Liver (tissue), 9 donors: ENCODE results near the gene GLS. TPM values are rescaled to one million over a fixed set of nuclear protein-coding genes. Genes with fewer than 3 reads are reported as not detected.

ENCODE experiments used
- DNase-seq: peaks from one replicate; pipeline ENCODE4 v3.0.0-alpha.2; 2017; ENCODE audit warnings: low spot score
- H3K27ac ChIP-seq, 2 donors: one replicate each; pipeline ENCODE4 v1.7.0; 2013; ENCODE audit warnings: inconsistent platforms in 2 of 2, low read length in 2 of 2, control low read depth in 1 of 2, low read depth in 1 of 2, mild to moderate bottlenecking in 1 of 2
- H3K27me3 ChIP-seq, 4 donors: one replicate each; pipeline versions ENCODE4 v1.6.1 to v1.7.0; 2013; ENCODE audit warnings: low read length in 3 of 4, inconsistent platforms in 1 of 4, mild to moderate bottlenecking in 1 of 4, moderate library complexity in 1 of 4; ENCODE audit not compliant: control insufficient read depth in 4 of 4, insufficient read depth in 4 of 4
- H3K36me3 ChIP-seq, 4 donors: one replicate each; pipeline versions ENCODE4 v1.6.1 to v1.7.0; 2013; ENCODE audit warnings: low read length in 3 of 4, mild to moderate bottlenecking in 3 of 4, low read depth in 1 of 4, moderate library complexity in 1 of 4; ENCODE audit not compliant: control insufficient read depth in 4 of 4, insufficient read depth in 3 of 4
- H3K4me1 ChIP-seq, 4 donors: one replicate each; pipeline versions ENCODE4 v1.6.1 to v1.7.0; 2013; ENCODE audit warnings: low read length in 3 of 4, mild to moderate bottlenecking in 3 of 4, moderate library complexity in 1 of 4; ENCODE audit not compliant: control insufficient read depth in 4 of 4, insufficient read depth in 4 of 4
- H3K4me3 ChIP-seq, 3 donors: one replicate each; pipeline versions ENCODE4 v1.6.1 to v1.7.0; 2013; ENCODE audit warnings: low read length in 3 of 3, control low read depth in 1 of 3, low read depth in 1 of 3, mild to moderate bottlenecking in 1 of 3
- H3K9ac ChIP-seq, 2 donors: one replicate each; pipeline ENCODE4 v1.7.0; 2013; ENCODE audit warnings: low read length in 2 of 2, mild to moderate bottlenecking in 2 of 2, moderate library complexity in 2 of 2, control low read depth in 1 of 2, low read depth in 1 of 2
- H3K9me3 ChIP-seq, 4 donors: one replicate each; pipeline versions ENCODE4 v1.6.1 to v1.7.0; 2013; ENCODE audit warnings: low read length in 3 of 4; ENCODE audit not compliant: control insufficient read depth in 4 of 4
- ATF3 ChIP-seq: IDR thresholded peaks from 2 replicates; pipeline ENCODE4 v1.6.1; 2016; ENCODE audit warnings: antibody characterized with exemption
- CTCF ChIP-seq: fragments of 150-350 bp; IDR thresholded peaks from 2 replicates; pipeline ENCODE4 v1.5.1; 2017; ENCODE audit warnings: improper control_type of control experiment, low read depth, low read length; ENCODE audit not compliant: missing input control
- FOXA1 ChIP-seq: IDR thresholded peaks from 2 replicates; pipeline ENCODE4 v1.6.1; 2016; ENCODE audit warnings: antibody characterized with exemption
- FOXA2 ChIP-seq: IDR thresholded peaks from 2 replicates; pipeline ENCODE4 v1.6.1; 2016; ENCODE audit warnings: antibody characterized with exemption
- GABPA ChIP-seq, 2 donors: IDR thresholded peaks in 1 of 2; conservative IDR thresholded peaks in 1 of 2; 2 replicates each; pipeline ENCODE4 v1.6.1; 2016; ENCODE audit warnings: antibody characterized with exemption in 2 of 2, mild to moderate bottlenecking in 1 of 2, moderate library complexity in 1 of 2
- HNF4A ChIP-seq, 2 donors: conservative IDR thresholded peaks; 2 replicates each; pipeline ENCODE4 v1.6.1; 2016; ENCODE audit warnings: antibody characterized with exemption in 2 of 2, mild to moderate bottlenecking in 2 of 2
- HNF4G ChIP-seq: IDR thresholded peaks from 2 replicates; pipeline ENCODE4 v1.6.1; 2016; ENCODE audit warnings: antibody characterized with exemption
- JUND ChIP-seq, 2 donors: IDR thresholded peaks; 2 replicates each; pipeline ENCODE4 v1.6.1; 2016; ENCODE audit warnings: antibody characterized with exemption in 2 of 2
- NR2F2 ChIP-seq: IDR thresholded peaks from 2 replicates; pipeline ENCODE4 v1.6.1; 2016; ENCODE audit warnings: antibody characterized with exemption
- RAD21 ChIP-seq, 2 donors: IDR thresholded peaks; 2 replicates each; pipeline ENCODE4 v1.6.1; 2016; ENCODE audit warnings: antibody characterized with exemption in 2 of 2, mild to moderate bottlenecking in 2 of 2
- REST ChIP-seq: IDR thresholded peaks from 2 replicates; pipeline ENCODE4 v1.6.1; 2016; ENCODE audit warnings: antibody characterized with exemption, mild to moderate bottlenecking
- RXRA ChIP-seq, 2 donors: IDR thresholded peaks; 2 replicates each; pipeline ENCODE4 v1.6.1; 2017 to 2018; ENCODE audit warnings: antibody characterized with exemption in 2 of 2, mild to moderate bottlenecking in 1 of 2
- SP1 ChIP-seq: IDR thresholded peaks from 2 replicates; pipeline ENCODE4 v1.6.1; 2018; ENCODE audit warnings: antibody characterized with exemption, mild to moderate bottlenecking
- TAF1 ChIP-seq: conservative IDR thresholded peaks from 2 replicates; pipeline ENCODE4 v1.6.1; 2016; ENCODE audit warnings: antibody characterized with exemption, mild to moderate bottlenecking
- YY1 ChIP-seq: IDR thresholded peaks from 2 replicates; pipeline ENCODE4 v1.6.1; 2016; ENCODE audit warnings: antibody characterized with exemption, mild to moderate bottlenecking
- WGBS: extraction: QIAGEN DNeasy Blood & Tissue Kit; methylation state at CpG from one replicate; pipeline ENCODE4 v1.1.7; 2013; 5-methylcytosine and 5-hydroxymethylcytosine counted together
- polyA plus RNA-seq, 2 donors: library from polyadenylated mRNA; stranded (reverse) in 1 of 2; unstranded in 1 of 2; fragments of 200-250 nt in 1 of 2; fragments of >200 nt in 1 of 2; fragmentation: Nextera tagmentation in 1 of 2; extraction: Ambion mirVana in 1 of 2; gene quantifications; one replicate each; pipeline versions ENCODE4 v1.2.1 to v1.2.3, GENCODE V29; 2013 to 2015
- total RNA-seq, 2 donors: library from RNA; depleted of rRNA; stranded (reverse); fragments of >200 nt; gene quantifications; one replicate each; pipeline ENCODE4 v1.2.3, GENCODE V29; 2014
- TF ChIP-seq, protein P1 (sequence below): IDR thresholded peaks from 2 replicates; pipeline ENCODE4 v1.6.1; 2016; ENCODE audit warnings: antibody characterized with exemption
- TF ChIP-seq, protein P2 (sequence below): IDR thresholded peaks from 2 replicates; pipeline ENCODE4 v1.6.1; 2016; ENCODE audit warnings: antibody characterized with exemption
- donor health status: healthy.
- donor health status: healthy.
- donor health status: healthy.
- donor health status: healthy.
- donor health status: healthy.

Gene GLS
- total and polyA plus RNA-seq, 4 donors, result 4.3 to 38.6 (median 16.5) TPM

DNA sequence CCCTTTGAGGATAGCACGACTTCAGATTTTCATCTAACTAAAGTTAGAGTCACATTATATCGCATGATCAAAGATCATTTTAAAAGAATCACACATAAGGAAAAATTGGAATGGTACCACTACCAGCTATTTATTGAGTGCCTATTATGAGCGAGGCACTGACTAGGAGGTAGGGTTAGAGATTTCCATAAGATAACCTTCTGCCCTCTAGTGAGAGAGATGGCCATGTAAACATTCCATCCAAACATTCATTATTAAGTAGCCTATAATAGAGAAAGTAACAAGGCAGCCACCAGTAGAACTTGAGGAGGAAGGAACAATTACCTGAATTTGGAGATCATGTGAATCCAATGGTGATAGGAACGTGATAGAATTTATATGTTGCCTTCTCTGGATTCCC is 25.4 kb upstream of the GLS start:
- WGBS, result 84% methylated on average over 4 of the region's 4 CpGs
- Histone ChIP-seq H3K27me3 (no peaks in the 10 kb centered on the region), H3K9me3 (no peaks in the 10 kb centered on the region), H3K4me1 (peaks cover 0 to 2% (median 0%) of the 10 kb centered on the region in 4 donors), H3K27ac (no peak overlapping the region), H3K9ac (no peak overlapping the region), H3K36me3 (no peaks in the 10 kb centered on the region), H3K4me3 (no peak overlapping the region)
- no peak for DNase-seq
- no peak for TF ChIP-seq GABPA (IDR thresholded peaks at IDR 0.05 in 1 of 2, conservative IDR thresholded peaks at IDR 0.05 in 1 of 2)

GRCh38 chr2:190856985-190857384 is 23.6 kb upstream of the GLS start:
- Histone ChIP-seq H3K9ac (no peak overlapping the region), H3K9me3 (no peaks in the 10 kb centered on the region), H3K27me3 (no peaks in the 10 kb centered on the region), H3K27ac (no peak overlapping the region), H3K4me1 (no peaks in the 10 kb centered on the region), H3K36me3 (no peaks in the 10 kb centered on the region), H3K4me3 (no peak overlapping the region)
- 100% methylated on average over 1 of the region's 1 CpG for WGBS
- DNase-seq, result no peak
- TF ChIP-seq ATF3, result no peak
- TF ChIP-seq HNF4A (conservative IDR thresholded peaks at IDR 0.05), result no peak
- TF ChIP-seq NR2F2, result no peak
- no peak for TF ChIP-seq RAD21 (IDR thresholded peaks at IDR 0.05)
- no peak for TF ChIP-seq GABPA (IDR thresholded peaks at IDR 0.05 in 1 of 2, conservative IDR thresholded peaks at IDR 0.05 in 1 of 2)
- TF ChIP-seq, protein P1, sequence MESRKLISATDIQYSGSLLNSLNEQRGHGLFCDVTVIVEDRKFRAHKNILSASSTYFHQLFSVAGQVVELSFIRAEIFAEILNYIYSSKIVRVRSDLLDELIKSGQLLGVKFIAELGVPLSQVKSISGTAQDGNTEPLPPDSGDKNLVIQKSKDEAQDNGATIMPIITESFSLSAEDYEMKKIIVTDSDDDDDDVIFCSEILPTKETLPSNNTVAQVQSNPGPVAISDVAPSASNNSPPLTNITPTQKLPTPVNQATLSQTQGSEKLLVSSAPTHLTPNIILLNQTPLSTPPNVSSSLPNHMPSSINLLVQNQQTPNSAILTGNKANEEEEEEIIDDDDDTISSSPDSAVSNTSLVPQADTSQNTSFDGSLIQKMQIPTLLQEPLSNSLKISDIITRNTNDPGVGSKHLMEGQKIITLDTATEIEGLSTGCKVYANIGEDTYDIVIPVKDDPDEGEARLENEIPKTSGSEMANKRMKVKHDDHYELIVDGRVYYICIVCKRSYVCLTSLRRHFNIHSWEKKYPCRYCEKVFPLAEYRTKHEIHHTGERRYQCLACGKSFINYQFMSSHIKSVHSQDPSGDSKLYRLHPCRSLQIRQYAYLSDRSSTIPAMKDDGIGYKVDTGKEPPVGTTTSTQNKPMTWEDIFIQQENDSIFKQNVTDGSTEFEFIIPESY, result no peak
- TF ChIP-seq YY1, result no peak
- TF ChIP-seq RXRA (IDR thresholded peaks at IDR 0.05), result no peak
- TF ChIP-seq JUND (IDR thresholded peaks at IDR 0.05), result no peak
- TF ChIP-seq FOXA2, result no peak
- no peak for TF ChIP-seq CTCF
- TF ChIP-seq, protein P2, sequence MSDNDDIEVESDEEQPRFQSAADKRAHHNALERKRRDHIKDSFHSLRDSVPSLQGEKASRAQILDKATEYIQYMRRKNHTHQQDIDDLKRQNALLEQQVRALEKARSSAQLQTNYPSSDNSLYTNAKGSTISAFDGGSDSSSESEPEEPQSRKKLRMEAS, result no peak
- no peak for TF ChIP-seq FOXA1

DNA sequence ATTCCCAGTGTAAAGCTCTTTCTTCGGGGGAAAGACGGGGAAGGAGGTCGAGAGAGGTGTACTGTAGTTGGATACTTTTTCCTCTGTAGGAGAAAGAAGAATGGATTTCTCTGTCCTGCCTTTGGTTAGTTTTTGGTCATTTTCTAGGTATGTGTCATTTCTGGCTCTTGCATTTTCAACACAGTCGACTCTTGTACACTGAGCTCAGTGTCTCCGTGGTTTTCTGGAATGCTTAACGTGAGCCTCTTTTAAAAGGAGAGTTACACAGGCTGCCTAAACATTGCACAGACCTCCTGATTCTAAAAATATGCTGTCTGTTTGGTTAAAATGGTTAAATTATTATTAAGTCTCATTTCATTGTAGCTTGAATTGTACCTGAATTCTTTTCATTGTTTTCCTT is 21.8 kb upstream of the GLS start:
- Histone ChIP-seq H3K4me1 (no peaks in the 10 kb centered on the region), H3K27me3 (no peaks in the 10 kb centered on the region), H3K4me3 (no peak overlapping the region), H3K9me3 (no peaks in the 10 kb centered on the region), H3K36me3 (no peaks in the 10 kb centered on the region), H3K9ac (no peak overlapping the region), H3K27ac (no peak overlapping the region)
- TF ChIP-seq FOXA2, result no peak
- TF ChIP-seq TAF1, result no peak
- TF ChIP-seq GABPA (IDR thresholded peaks at IDR 0.05 in 1 of 2, conservative IDR thresholded peaks at IDR 0.05 in 1 of 2), result no peak
- TF ChIP-seq RAD21 (IDR thresholded peaks at IDR 0.05), result no peak
- TF ChIP-seq, protein P1, result no peak
- no peak for TF ChIP-seq NR2F2
- TF ChIP-seq REST, result no peak
- TF ChIP-seq HNF4G, result no peak
- TF ChIP-seq YY1, result no peak
- TF ChIP-seq, protein P2, result no peak
- TF ChIP-seq HNF4A (conservative IDR thresholded peaks at IDR 0.05), result no peak
- TF ChIP-seq ATF3, result no peak
- no peak for TF ChIP-seq SP1
- DNase-seq, result no peak
- WGBS, result 84% methylated on average over 6 of the region's 6 CpGs
